Measurements from ENCODE around the gene CNNM2.

- TF ChIP-seq POLR2AphosphoS5 (IDR thresholded peaks at IDR 0.05) (no peak), CTCF (IDR thresholded peaks at IDR 0.05) (no peak), POLR2A (IDR thresholded peaks at IDR 0.05) (no peak)
Observed at GRCh38 chr10:103079946-103080345, 161.9 kb downstream of the CNNM2 start.
